ENCODE data around the gene HMGXB4. TPM values are rescaled to one million over a fixed set of nuclear protein-coding genes. Genes with fewer than 3 reads are reported as not detected.

HMGXB4 gene
- total RNA-seq, 1 donor from 2014 or later = 17.0 TPM

- DNase-seq (ENCODE audit: extremely low read depth, low read depth, low spot score) = no peak
Observed at GRCh38 chr22:35308480-35309021, 51.3 kb downstream of the HMGXB4 start.

- DNase-seq (ENCODE audit: extremely low read depth, low read depth, low spot score) = no peak
Observed at GRCh38 chr22:35310556-35311550, 53.6 kb downstream of the HMGXB4 start.

- DNase-seq (ENCODE audit: extremely low read depth, low read depth, low spot score) = no peak
Observed at GRCh38 chr22:35311551-35311999, 54.3 kb downstream of the HMGXB4 start.

- no peak for DNase-seq (ENCODE audit: extremely low read depth, low read depth, low spot score)
Observed at GRCh38 chr22:35312198-35313059, 55.1 kb downstream of the HMGXB4 start.

- peak; percentile 79 for DNase-seq (ENCODE audit: extremely low read depth, low read depth, low spot score)
Observed at GRCh38 chr22:35313311-35314121, 56.2 kb downstream of the HMGXB4 start.

- DNase-seq (ENCODE audit: extremely low read depth, low read depth, low spot score) = no peak
Observed at GRCh38 chr22:35314161-35314942, 57.1 kb downstream of the HMGXB4 start.

GRCh38 chr22:35315141-35315854 lies 58.0 kb downstream of the HMGXB4 start:
- DNase-seq (ENCODE audit: extremely low read depth, low read depth, low spot score) = no peak

- DNase-seq (ENCODE audit: extremely low read depth, low read depth, low spot score) = no peak
Observed at GRCh38 chr22:35315855-35316745, 58.8 kb downstream of the HMGXB4 start.

GRCh38 chr22:35316751-35317150 lies 59.5 kb downstream of the HMGXB4 start:
- no peak for DNase-seq (ENCODE audit: extremely low read depth, low read depth, low spot score)

- no peak for DNase-seq (ENCODE audit: extremely low read depth, low read depth, low spot score)
Observed at GRCh38 chr22:35317680-35318290, 60.5 kb downstream of the HMGXB4 start.

- DNase-seq (ENCODE audit: extremely low read depth, low read depth, low spot score) = no peak
Observed at GRCh38 chr22:35318346-35319215, 61.3 kb downstream of the HMGXB4 start.

GRCh38 chr22:35319244-35319985 lies 62.1 kb downstream of the HMGXB4 start:
- DNase-seq (ENCODE audit: extremely low read depth, low read depth, low spot score) = no peak

GRCh38 chr22:35322126-35322525 lies 64.8 kb downstream of the HMGXB4 start:
- no peak for DNase-seq (ENCODE audit: extremely low read depth, low read depth, low spot score)

GRCh38 chr22:35322893-35323292 lies 65.6 kb downstream of the HMGXB4 start:
- no peak for DNase-seq (ENCODE audit: extremely low read depth, low read depth, low spot score)

GRCh38 chr22:35323305-35323704 lies 66.0 kb downstream of the HMGXB4 start:
- DNase-seq (ENCODE audit: extremely low read depth, low read depth, low spot score) = no peak

GRCh38 chr22:35324067-35324466 lies 66.8 kb downstream of the HMGXB4 start:
- DNase-seq (ENCODE audit: extremely low read depth, low read depth, low spot score) = no peak
